H7 (cell line): ENCODE results near the gene GOLGA1. TPM values are rescaled to one million over a fixed set of nuclear protein-coding genes. Genes with fewer than 3 reads are reported as not detected.
"Not testable (repeated sequence)": the region's sequence is repeated elsewhere in the genome, so short reads cannot be mapped to it uniquely, and the experiment has no call there.

ENCODE experiments used
- DNase-seq: peaks from one replicate; pipeline ENCODE4 v3.0.0; 2012
- H3K27me3 ChIP-seq: 2 replicates; pipeline ENCODE4 v1.6.0; 2011; ENCODE audit warnings: mild to moderate bottlenecking, low read length; ENCODE audit not compliant: control insufficient read depth, insufficient read depth
- H3K36me3 ChIP-seq: replicated peaks from 2 replicates; pipeline ENCODE4 v1.5.1; 2011; ENCODE audit warnings: low read length; ENCODE audit not compliant: control insufficient read depth, insufficient read depth
- H3K4me3 ChIP-seq: 2 replicates; pipeline ENCODE4 v1.5.1; 2011; ENCODE audit warnings: low read depth, mild to moderate bottlenecking, control low read depth, low read length, moderate library complexity; ENCODE audit not compliant: insufficient read depth
- total RNA-seq: library from RNA; depleted of rRNA; stranded (reverse); fragments of >200 nt; shearing (Covaris generic); gene quantifications from 2 replicates; pipeline ENCODE4 v1.2.3, GENCODE V29; 2014

Gene GOLGA1
- total RNA-seq, 1 experiment from 2014 or later = 3.9 TPM

DNA sequence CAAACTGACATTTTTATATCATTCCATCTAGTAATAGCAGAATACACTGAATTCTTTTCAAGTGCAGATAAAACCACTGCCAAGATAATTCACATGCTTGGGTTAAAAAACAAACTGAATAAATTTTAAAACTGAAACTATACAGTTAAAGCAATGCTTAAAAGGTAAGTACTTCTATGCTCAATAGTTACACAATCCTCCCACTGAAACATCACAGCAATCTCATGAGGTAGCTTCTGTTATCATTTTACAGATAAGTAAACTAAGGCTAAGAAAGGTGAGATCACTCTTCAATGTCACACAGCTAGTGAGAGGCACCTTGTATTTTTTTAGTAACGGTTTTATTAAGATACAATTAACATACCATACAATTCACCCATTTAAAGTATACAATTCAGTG is 13.4 kb upstream of the GOLGA1 start:
- DNase-seq = no peak
- Histone ChIP-seq H3K27me3 (no peaks in the 10 kb centered on the region), H3K4me3 (no peak overlapping the region)

DNA sequence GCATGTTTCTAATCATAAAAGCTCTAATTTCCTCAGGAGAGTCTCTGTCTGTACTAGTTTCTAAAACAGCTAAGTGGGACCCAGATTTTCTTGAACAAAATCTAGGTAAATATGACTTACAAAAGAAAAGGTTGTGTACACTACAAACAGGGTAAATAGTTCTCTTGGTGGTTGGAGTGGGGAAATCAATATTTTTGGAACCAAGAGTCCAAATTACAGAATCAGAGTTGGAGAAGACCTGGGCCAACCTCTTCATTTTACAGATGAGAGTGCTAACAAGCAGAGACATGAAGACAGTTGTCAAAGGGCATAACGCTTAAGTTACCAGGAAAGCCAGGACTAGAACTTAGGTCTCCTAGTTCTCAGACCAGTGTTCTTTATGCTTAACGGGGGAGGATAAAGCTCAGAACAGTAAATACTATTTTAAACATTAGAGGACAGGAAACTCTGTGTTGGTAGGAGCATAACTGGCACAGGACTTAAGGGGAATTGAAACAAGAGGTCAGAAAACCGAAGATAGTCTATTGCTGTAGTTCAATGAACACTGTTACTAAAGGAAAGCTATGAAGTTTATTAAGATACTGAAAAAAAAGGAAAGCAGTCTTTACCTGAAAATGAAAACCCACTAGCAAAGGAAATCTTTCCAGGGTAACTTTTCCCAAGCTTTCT is 9.3 kb upstream of the GOLGA1 start:
- H3K27me3 ChIP-seq = no peaks in the 10 kb centered on the region
- no peaks in the 10 kb centered on the region for H3K36me3 ChIP-seq
- DNase-seq = no peak
- no peak overlapping the region for H3K4me3 ChIP-seq

More for the DNA sequence above, 13.4 kb upstream of the GOLGA1 start:
- no peaks in the 10 kb centered on the region for H3K36me3 ChIP-seq

DNA sequence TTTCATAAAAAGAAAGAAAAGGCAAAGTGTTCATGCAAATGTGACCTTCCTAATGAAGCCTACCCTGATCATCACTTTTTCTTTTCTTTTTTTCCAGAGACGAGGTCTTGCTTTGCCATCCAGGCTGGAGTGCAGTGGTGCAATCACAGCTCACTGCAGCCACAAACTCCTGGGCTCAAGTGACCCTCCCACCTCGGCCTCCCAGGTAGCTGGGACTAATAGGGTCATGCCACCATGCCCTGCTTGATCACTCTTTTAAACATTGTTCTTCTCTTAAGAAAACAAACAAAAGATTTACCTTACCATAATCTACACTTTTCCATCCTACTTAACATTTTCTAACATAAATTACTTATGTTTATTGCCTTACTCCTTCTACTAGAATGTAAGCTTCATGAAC is 8.5 kb upstream of the GOLGA1 start:
- Histone ChIP-seq H3K36me3 (no peaks in the 10 kb centered on the region), H3K4me3 (no peak overlapping the region), H3K27me3 (no peaks in the 10 kb centered on the region)
- DNase-seq = no peak

- DNase-seq = no peak
- H3K36me3 ChIP-seq = no peaks in the 10 kb centered on the region
- H3K4me3 ChIP-seq = no peak overlapping the region
- no peaks in the 10 kb centered on the region for H3K27me3 ChIP-seq
Observed at GRCh38 chr9:124947727-124948391, 7.0 kb upstream of the GOLGA1 start.

GRCh38 chr9:124946167-124946566 is 5.3 kb upstream of the GOLGA1 start:
- Histone ChIP-seq H3K4me3 (no peak overlapping the region), H3K27me3 (no peaks in the 10 kb centered on the region), H3K36me3 (no peaks in the 10 kb centered on the region)
- no peak for DNase-seq

DNA sequence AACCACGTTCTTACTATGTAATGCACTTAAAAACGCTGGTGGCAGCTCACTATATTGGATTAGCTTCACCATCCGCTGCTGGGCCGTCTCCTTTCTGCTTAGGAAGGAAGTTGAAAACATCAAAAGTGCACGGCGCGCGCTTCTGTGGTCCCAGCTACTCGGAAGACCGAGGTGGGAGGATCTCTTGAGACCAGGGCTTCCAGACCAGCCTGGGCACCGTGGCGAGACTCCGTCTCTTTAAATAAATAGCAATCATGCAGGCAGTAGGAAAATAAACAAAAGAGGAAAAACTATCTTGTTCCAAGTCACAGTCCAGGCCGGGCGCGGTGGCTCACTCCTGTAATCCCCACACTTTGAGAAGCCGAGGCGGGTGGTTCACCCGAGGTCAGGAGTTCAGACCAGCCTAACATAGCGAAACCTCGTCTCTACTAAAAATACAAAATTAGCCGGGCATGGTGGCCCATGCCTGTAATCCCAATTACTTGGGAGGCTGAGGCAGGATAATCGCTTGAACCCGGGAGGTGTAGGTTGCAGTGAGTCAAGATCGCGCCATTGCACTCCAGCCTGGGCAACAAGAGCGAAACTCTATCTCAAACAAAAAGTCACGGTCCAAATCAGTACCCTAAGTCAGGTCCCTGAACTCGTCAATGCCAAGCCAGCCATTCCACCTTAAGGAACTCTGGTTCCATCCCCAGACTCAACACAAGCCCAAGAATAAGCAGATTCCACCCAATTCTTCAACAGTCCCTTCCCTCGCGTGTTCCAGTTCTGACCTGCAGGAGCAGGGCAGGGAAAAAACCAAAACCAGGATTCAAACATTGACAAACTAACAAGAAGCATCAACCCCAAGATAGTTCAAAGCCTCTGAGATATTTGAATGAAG is 1.0 kb upstream of the GOLGA1 start:
- no peaks in the 10 kb centered on the region for H3K27me3 ChIP-seq
- H3K36me3 ChIP-seq = no peaks in the 10 kb centered on the region
- DNase-seq = peak; percentile 22
- H3K4me3 ChIP-seq = peak overlapping the region; percentile 79

DNA sequence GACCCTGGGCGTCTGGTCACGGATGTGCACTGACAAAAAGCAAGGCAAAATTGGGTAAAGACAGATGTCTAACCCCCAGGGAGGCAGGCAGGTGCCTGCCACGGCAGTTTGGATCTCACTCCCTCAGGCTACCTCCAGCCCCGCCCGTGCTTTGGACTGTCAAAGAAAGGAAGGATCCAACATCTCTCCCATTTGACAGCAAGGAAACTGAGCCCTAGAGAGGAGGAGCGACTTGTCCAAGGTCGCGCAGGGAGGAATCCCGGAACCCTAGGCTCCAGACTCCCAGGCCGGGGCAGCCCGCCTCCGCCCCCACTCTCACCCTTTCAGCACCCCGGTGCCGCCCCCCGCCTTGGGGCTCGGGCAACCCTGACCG is 376 bp downstream of the GOLGA1 start:
- H3K4me3 ChIP-seq = peak overlapping the region; percentile 79
- no peak for DNase-seq
- H3K27me3 ChIP-seq = no peaks in the 10 kb centered on the region
- H3K36me3 ChIP-seq = no peaks in the 10 kb centered on the region

DNA sequence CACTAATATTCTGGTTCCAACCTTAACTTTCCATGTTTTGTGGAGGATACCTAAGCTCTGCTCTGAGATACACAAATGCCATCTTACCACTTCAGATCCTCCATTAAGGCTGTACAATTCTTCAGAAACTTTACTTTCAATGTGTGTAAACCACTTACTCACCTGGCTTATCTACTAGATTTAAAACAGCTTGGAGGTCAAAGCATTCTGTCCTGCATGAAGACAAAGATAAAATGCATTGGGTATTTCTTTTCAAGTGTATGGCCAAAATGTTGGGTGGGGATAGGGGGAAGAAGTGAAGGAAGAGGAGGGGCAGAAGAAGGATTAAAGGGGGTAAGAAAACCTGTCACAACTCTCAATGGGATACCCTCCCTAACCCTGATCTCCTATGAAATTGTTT is 939 bp downstream of the GOLGA1 start:
- Histone ChIP-seq H3K27me3 (no peaks in the 10 kb centered on the region), H3K4me3 (peak overlapping the region; percentile 79), H3K36me3 (no peaks in the 10 kb centered on the region)
- no peak for DNase-seq

- DNase-seq = no peak
- H3K27me3 ChIP-seq = no peaks in the 10 kb centered on the region
- H3K4me3 ChIP-seq = no peak overlapping the region
- H3K36me3 ChIP-seq = no peaks in the 10 kb centered on the region; the same call in none of the 2 replicates
Observed at GRCh38 chr9:124934290-124934689, 6.6 kb downstream of the GOLGA1 start.

- Histone ChIP-seq H3K36me3 (no peaks in the 10 kb centered on the region; the same call in none of the 2 replicates), H3K27me3 (no peaks in the 10 kb centered on the region), H3K4me3 (no peak overlapping the region)
- DNase-seq = no peak
Observed at GRCh38 chr9:124932333-124932732, 8.6 kb downstream of the GOLGA1 start.

DNA sequence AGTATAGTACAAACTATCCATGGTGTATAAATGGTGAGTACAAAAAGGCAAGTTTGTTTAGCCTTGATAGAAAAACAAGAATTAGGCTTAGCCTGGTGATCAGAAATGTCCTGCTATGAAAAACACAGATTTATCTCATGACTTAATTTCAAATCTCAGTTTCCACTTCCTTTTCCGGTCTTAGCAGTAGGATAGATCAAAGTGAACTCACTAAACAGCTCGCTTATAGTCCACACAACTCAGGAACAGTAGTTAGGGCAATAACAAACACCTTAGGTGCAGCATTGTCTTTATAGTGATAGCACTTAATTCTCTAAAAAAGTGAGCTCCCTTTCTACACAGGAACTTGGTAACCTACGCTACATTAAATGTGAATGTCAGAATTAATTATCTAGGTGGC is 11.4 kb downstream of the GOLGA1 start:
- Histone ChIP-seq H3K27me3 (no peaks in the 10 kb centered on the region), H3K4me3 (no peak overlapping the region), H3K36me3 (no peaks in the 10 kb centered on the region; the same call in none of the 2 replicates)
- DNase-seq = no peak

DNA sequence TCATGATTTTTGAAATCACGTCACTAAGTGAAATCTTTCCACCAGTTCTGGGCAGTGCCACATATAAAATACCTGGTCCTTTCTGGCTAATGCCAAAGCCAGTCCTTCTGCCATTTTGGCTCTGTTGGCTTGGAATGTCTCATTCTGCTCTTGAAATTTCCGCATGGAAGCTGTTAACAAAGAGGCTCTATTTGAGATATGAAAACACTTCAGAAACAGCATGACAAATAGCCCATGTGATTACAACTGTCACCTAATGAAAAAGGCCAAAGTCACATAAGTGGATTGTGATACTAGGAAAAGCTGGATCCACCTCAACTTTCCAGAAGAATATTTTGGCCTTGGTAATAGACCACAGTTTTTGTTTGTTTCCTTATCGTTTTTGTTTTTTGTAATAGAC is 12.8 kb downstream of the GOLGA1 start:
- H3K36me3 ChIP-seq = no peaks in the 10 kb centered on the region; the same call in none of the 2 replicates
- DNase-seq = no peak
- no peak overlapping the region for H3K4me3 ChIP-seq
- no peaks in the 10 kb centered on the region for H3K27me3 ChIP-seq

DNA sequence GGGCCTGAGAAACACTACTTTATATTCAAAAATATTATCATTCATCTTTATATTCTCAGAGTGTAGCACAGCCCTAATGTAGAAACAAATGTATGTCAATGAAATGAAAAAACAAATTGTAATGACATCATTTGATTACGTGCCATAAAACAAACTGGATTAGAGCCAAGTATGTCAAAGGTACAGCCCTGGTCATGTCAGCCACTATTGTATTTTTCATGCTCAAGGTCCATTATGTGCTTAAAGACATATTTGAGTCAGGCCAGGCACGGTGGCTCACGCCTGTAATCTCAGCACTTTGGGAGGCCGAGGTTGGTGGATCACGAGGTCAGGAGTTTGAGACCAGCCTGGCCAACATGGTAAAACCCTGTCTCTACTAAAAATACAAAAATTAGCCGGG is 20.5 kb downstream of the GOLGA1 start:
- H3K4me3 ChIP-seq, H3K36me3 ChIP-seq, DNase-seq, H3K27me3 ChIP-seq: not testable (repeated sequence)

GRCh38 chr9:124914753-124915405 is 26.0 kb downstream of the GOLGA1 start:
- Histone ChIP-seq H3K36me3 (peaks cover 3% of the 10 kb centered on the region), H3K27me3 (no peaks in the 10 kb centered on the region), H3K4me3 (no peak overlapping the region)
- DNase-seq = no peak
